GM06990 (cell line): ENCODE data around the gene MX1.

Experiments used
- DNase-seq: peaks from one replicate; pipeline ENCODE4 v3.0.0-alpha.2; 2011; ENCODE audit not compliant: insufficient read length; ENCODE audit errors: extremely low read depth
- H3K27me3 ChIP-seq: replicated peaks from 2 replicates; pipeline ENCODE4 v1.6.0; 2011; ENCODE audit warnings: low read length; ENCODE audit not compliant: control insufficient read depth, insufficient read depth
- H3K36me3 ChIP-seq: 2 replicates; pipeline ENCODE4 v1.5.1; 2011; ENCODE audit warnings: low read length; ENCODE audit not compliant: control insufficient read depth, insufficient read depth
- H3K4me3 ChIP-seq: replicated peaks from 2 replicates; pipeline ENCODE4 v1.5.1; 2011; ENCODE audit warnings: low read depth, mild to moderate bottlenecking, control low read depth, low read length
- TF ChIP-seq, protein P1 (sequence below): IDR thresholded peaks from 2 replicates; pipeline ENCODE4 v1.5.1; 2011; ENCODE audit warnings: low read length, control low read depth, mild to moderate bottlenecking, inconsistent platforms; ENCODE audit not compliant: insufficient read depth, poor library complexity, severe bottlenecking

The MX1 gene

GRCh38 chr21:41494242-41494641, 68.2 kb downstream of the MX1 start:
- TF ChIP-seq, protein P1, sequence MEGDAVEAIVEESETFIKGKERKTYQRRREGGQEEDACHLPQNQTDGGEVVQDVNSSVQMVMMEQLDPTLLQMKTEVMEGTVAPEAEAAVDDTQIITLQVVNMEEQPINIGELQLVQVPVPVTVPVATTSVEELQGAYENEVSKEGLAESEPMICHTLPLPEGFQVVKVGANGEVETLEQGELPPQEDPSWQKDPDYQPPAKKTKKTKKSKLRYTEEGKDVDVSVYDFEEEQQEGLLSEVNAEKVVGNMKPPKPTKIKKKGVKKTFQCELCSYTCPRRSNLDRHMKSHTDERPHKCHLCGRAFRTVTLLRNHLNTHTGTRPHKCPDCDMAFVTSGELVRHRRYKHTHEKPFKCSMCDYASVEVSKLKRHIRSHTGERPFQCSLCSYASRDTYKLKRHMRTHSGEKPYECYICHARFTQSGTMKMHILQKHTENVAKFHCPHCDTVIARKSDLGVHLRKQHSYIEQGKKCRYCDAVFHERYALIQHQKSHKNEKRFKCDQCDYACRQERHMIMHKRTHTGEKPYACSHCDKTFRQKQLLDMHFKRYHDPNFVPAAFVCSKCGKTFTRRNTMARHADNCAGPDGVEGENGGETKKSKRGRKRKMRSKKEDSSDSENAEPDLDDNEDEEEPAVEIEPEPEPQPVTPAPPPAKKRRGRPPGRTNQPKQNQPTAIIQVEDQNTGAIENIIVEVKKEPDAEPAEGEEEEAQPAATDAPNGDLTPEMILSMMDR, result no peak
- Histone ChIP-seq H3K27me3 (no peaks in the 10 kb centered on the region), H3K4me3 (no peak overlapping the region), H3K36me3 (no peaks in the 10 kb centered on the region)
- no peak for DNase-seq

- Histone ChIP-seq H3K4me3 (no peak overlapping the region), H3K27me3 (no peaks in the 10 kb centered on the region), H3K36me3 (no peaks in the 10 kb centered on the region)
- TF ChIP-seq, protein P1, result no peak
- DNase-seq, result no peak
Observed at GRCh38 chr21:41497008-41497407, 71.0 kb downstream of the MX1 start.

DNA sequence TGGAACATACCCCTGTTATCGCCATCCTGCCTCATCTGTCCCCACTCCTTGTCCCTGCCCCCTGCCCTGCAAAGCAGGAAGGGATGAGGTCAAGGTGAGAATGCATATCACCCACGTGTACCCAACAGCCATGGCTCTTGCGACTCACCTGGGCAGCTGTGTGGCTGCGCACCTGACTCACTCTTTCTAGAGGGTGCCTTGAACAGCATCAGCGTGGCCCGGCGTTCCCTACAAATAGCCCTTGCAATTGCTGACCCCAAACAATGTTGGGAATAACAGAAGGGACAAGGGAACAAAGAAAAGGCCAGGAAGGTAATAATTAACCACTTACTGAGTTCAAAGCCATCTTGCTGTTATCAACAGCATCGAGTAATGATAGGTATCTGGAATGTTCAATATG, 71.7 kb downstream of the MX1 start:
- Histone ChIP-seq H3K27me3 (no peaks in the 10 kb centered on the region), H3K36me3 (no peaks in the 10 kb centered on the region), H3K4me3 (no peak overlapping the region)
- DNase-seq, result no peak
- TF ChIP-seq, protein P1, result no peak

DNA sequence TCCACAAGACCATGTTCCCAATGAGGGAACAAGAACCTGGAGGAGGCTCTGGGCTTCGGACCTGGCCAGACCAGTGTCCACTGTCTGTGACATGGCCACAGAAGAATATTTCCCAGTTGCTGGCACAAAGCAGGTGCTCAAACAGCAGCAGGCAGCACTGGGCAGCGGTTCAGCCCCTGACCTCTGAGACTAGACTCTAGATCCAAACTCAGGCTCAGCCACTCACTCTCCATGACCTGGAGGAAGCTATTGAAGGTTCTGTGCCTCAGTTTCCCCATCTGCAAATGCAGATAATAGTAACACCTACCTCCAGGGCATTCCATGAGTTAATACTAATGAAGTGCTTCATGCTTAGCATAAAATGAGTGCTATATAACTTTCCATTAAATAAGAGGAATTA, 73.9 kb downstream of the MX1 start:
- no peaks in the 10 kb centered on the region for H3K27me3 ChIP-seq
- DNase-seq, result no peak
- TF ChIP-seq, protein P1, result no peak
- H3K36me3 ChIP-seq, result no peaks in the 10 kb centered on the region
- H3K4me3 ChIP-seq, result no peak overlapping the region

GRCh38 chr21:41500363-41500762, 74.3 kb downstream of the MX1 start:
- Histone ChIP-seq H3K4me3 (no peak overlapping the region), H3K36me3 (no peaks in the 10 kb centered on the region), H3K27me3 (no peaks in the 10 kb centered on the region)
- no peak for DNase-seq
- TF ChIP-seq, protein P1, result no peak

DNA sequence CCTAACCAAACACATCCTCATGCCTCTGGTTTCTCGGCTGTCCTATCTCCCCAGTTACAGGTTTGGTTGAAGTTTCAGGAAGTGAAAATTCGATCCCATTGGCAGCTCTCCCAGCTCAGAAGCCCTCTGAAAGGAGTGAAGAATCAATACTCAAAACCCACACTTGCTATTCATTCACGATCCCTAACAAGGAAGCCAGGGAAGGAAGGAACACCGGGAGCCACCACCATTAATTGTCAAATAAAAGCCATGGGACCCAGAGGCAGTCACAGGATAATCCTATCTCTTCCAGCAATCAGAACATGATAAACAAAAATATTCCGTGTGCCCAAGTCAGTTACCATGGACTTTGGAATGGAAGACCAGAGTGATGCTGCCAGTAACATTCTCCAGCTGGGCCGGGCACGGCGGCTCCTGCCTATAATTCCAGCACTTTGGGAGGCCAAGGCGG, 74.9 kb downstream of the MX1 start:
- TF ChIP-seq, protein P1, result no peak
- Histone ChIP-seq H3K36me3 (no peaks in the 10 kb centered on the region), H3K4me3 (no peak overlapping the region), H3K27me3 (no peaks in the 10 kb centered on the region)
- DNase-seq, result no peak
